Naive thymus-derived CD8-positive, alpha-beta T cell (primary cell): Measurements from ENCODE around the gene ATP2A1. TPM values are rescaled to one million over a fixed set of nuclear protein-coding genes. Genes with fewer than 3 reads are reported as not detected.

ENCODE experiments used
- ATAC-seq, 2 donors: fragments of 150-1000 bp; cut with Tn5 transposase in 1 of 2; sonication (Bioruptor Pico), chemical (Tn5 transposase) in 1 of 2; 1 replicate in 1 of 2; 2 replicates in 1 of 2; pipeline ENCODE4 v1.10.0; 2021; ENCODE audit warnings: mild to moderate bottlenecking in 2 of 2, moderate library complexity in 2 of 2
- POLR2A ChIA-PET: fragments of 350-600 bp; sonication (Branson Sonifier 250); formaldehyde crosslinking; loops from one replicate; lab custom pipeline; 2021; ENCODE audit warnings: antibody characterized with exemption; lab: Charles Lee
- DNase-seq, 10 donors: peaks; one replicate each; pipeline versions ENCODE4 v3.0.0 to v3.0.0-alpha.2; 2020 to 2022
- H3K27ac Mint-ChIP-seq, 10 donors: one replicate each; pipeline ENCODE4 v1.8.0; 2020 to 2022; ENCODE audit warnings: mild to moderate bottlenecking in 10 of 10, mixed read lengths in 10 of 10, moderate library complexity in 4 of 10, inconsistent platforms in 1 of 10
- H3K27me3 Mint-ChIP-seq, 5 donors: one replicate each; pipeline ENCODE4 v1.8.0; 2021 to 2022; ENCODE audit warnings: mixed read lengths in 5 of 5
- H3K36me3 Mint-ChIP-seq, 3 donors: one replicate each; pipeline ENCODE4 v1.8.0; 2020 to 2022; ENCODE audit warnings: mixed read lengths in 3 of 3, mild to moderate bottlenecking in 2 of 3, inconsistent platforms in 1 of 3
- H3K4me1 Mint-ChIP-seq, 4 donors: one replicate each; pipeline ENCODE4 v1.8.0; 2021 to 2022; ENCODE audit warnings: mixed read lengths in 4 of 4
- H3K4me3 Mint-ChIP-seq, 10 donors: one replicate each; pipeline ENCODE4 v1.8.0; 2020 to 2022; ENCODE audit warnings: mild to moderate bottlenecking in 10 of 10, mixed read lengths in 10 of 10, moderate library complexity in 6 of 10, inconsistent platforms in 1 of 10
- H3K9me3 Mint-ChIP-seq, 9 donors: one replicate each; pipeline ENCODE4 v1.8.0; 2020 to 2022; ENCODE audit warnings: mixed read lengths in 9 of 9, mild to moderate bottlenecking in 3 of 9, inconsistent platforms in 1 of 9, moderate library complexity in 1 of 9
- polyA plus RNA-seq, 3 donors: library from polyadenylated mRNA; unstranded; fragments of 300-500 nt; fragmentation: Illumina TruSeq; gene quantifications; one replicate each; pipeline ENCODE4 v1.2.3, GENCODE V29; 2021
- total RNA-seq, 8 experiments: library from RNA in 2 of 8; stranded (reverse) in 2 of 8; gene quantifications; one replicate each; pipeline ENCODE4 v1.2.3 and lab custom pipeline; 2021 to 2026

The ATP2A1 gene
- total RNA-seq (1 to 10 TPM in 1 of 2 experiments, under 1 TPM in 1; 0.58 to 1.2 TPM), polyA plus RNA-seq (not detected), total RNA-seq (lab: John Stamatoyannopoulos, UW) (0 to 0.84 (median 0.40) reads per million in 6 experiments)

- no peak for DNase-seq
- Mint-ChIP-seq H3K4me1 (peaks cover 7 to 18% (median 15%) of the 10 kb centered on the region in 4 donors), H3K27ac (peak within 1 kb of the TSS in 7 of 10 donors; percentile 34 to 86 (median 53)), H3K9me3 (no peaks in the 10 kb centered on the region), H3K4me3 (peak within 1 kb of the TSS; percentile 67 to 92 (median 87)), H3K36me3 (peaks cover 0 to 6% (median 0%) of the 10 kb centered on the region in 3 donors), H3K27me3 (peaks cover 4 to 11% (median 9%) of the 10 kb centered on the region in 5 donors)
- POLR2A ChIA-PET = interaction anchor here (0.5 to 2.5 kb wide), 7 partner anchors 13 to 255 kb away, joined by 3 to 22 read pairs (median 3); partner anchors contain the start of genes ATXN2L, SH2B1 and TUFM
- ATAC-seq = no peak
Measured at GRCh38 chr16:28878083-28878926, at the start of gene ATP2A1. ATP2A1 (plus strand) TSS chr16:28878488; CDS start chr16:28878672, 184 bp downstream.

GRCh38 chr16:28829747-28830146 is 48.5 kb upstream of the ATP2A1 start:
- Mint-ChIP-seq H3K4me1 (peaks cover 16 to 46% (median 33%) of the 10 kb centered on the region in 4 donors), H3K9me3 (no peaks in the 10 kb centered on the region), H3K36me3 (peaks cover 0 to 94% (median 38%) of the 10 kb centered on the region in 3 donors), H3K4me3 (no peak overlapping the region), H3K27me3 (no peaks in the 10 kb centered on the region), H3K27ac (peak overlapping the region in 1 of 10 donors; percentile 73)
- no peak for DNase-seq
- POLR2A ChIA-PET = no interaction called here
- no peak for ATAC-seq

DNA sequence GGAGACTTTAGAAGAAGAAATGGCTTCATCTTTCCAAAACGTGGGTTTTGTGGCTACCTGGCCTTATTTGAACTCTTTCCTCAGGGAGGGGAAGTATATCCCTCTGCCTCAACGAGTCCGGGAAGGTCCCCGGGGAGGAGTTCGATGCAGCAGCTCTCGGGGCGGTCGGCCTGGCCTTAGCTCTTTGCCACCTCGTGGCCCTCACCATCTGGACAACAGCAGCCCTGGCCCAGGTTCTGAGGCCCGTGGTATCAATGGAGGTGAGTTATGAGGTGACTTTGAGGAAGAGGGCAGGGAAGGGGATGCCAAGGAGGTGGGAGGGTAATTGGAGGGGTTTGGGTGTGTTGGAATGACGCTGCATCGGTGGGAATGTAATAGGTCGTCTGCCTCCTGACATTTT is 47.8 kb upstream of the ATP2A1 start:
- no peak for ATAC-seq
- Mint-ChIP-seq H3K27me3 (no peaks in the 10 kb centered on the region), H3K4me1 (peaks cover 12 to 39% (median 25%) of the 10 kb centered on the region in 4 donors), H3K27ac (peak overlapping the region in 4 of 10 donors; percentile 44 to 85 (median 63)), H3K9me3 (no peaks in the 10 kb centered on the region), H3K4me3 (no peak overlapping the region), H3K36me3 (peaks cover 0 to 96% (median 40%) of the 10 kb centered on the region in 3 donors)
- no peak for DNase-seq
- POLR2A ChIA-PET = interaction anchor here (0.7 kb wide), 1 partner anchor 341 kb away, joined by 4 read pairs; no protein-coding TSS in a partner anchor

GRCh38 chr16:28834349-28834748 is 43.9 kb upstream of the ATP2A1 start:
- DNase-seq = no peak
- Mint-ChIP-seq H3K27me3 (no peaks in the 10 kb centered on the region), H3K9me3 (no peaks in the 10 kb centered on the region), H3K4me1 (peaks cover 0 to 13% (median 8%) of the 10 kb centered on the region in 4 donors), H3K4me3 (no peak overlapping the region), H3K36me3 (peaks cover 0 to 88% (median 31%) of the 10 kb centered on the region in 3 donors), H3K27ac (peak overlapping the region in 1 of 10 donors; percentile 57)
- no peak for ATAC-seq
- POLR2A ChIA-PET = interaction anchor here (0.6 to 1.8 kb wide), 3 partner anchors 12 to 216 kb away, joined by 3 to 4 read pairs (median 4); partner anchors contain the start of gene TUFM

- DNase-seq (no peak), ATAC-seq (no peak)
- peak overlapping the region in 2 of 10 donors; percentile 52 to 77 for H3K27ac Mint-ChIP-seq
- POLR2A ChIA-PET = interaction anchor here (0.6 to 2.2 kb wide), 4 partner anchors 8 to 14 kb away, joined by 3 to 6 read pairs (median 4); partner anchors contain the start of gene TUFM
- peaks cover 0 to 9% (median 8%) of the 10 kb centered on the region in 4 donors for H3K4me1 Mint-ChIP-seq
- no peak overlapping the region for H3K4me3 Mint-ChIP-seq
- H3K36me3 Mint-ChIP-seq = peaks cover 0 to 80% (median 31%) of the 10 kb centered on the region in 3 donors
- H3K9me3 Mint-ChIP-seq = no peaks in the 10 kb centered on the region
- no peaks in the 10 kb centered on the region for H3K27me3 Mint-ChIP-seq
Measured at GRCh38 chr16:28834873-28835863, 43.1 kb upstream of the ATP2A1 start.

GRCh38 chr16:28835864-28836760 is 42.2 kb upstream of the ATP2A1 start:
- H3K9me3 Mint-ChIP-seq = no peaks in the 10 kb centered on the region
- H3K4me3 Mint-ChIP-seq = no peak overlapping the region
- POLR2A ChIA-PET = interaction anchor here (0.7 to 2.2 kb wide), 4 partner anchors 8 to 10 kb away, joined by 3 to 6 read pairs (median 4); partner anchors contain the start of gene TUFM
- H3K4me1 Mint-ChIP-seq = peaks cover 0 to 9% (median 6%) of the 10 kb centered on the region in 4 donors
- DNase-seq (no peak), ATAC-seq (no peak)
- peak overlapping the region in 1 of 10 donors; percentile 16 for H3K27ac Mint-ChIP-seq
- H3K36me3 Mint-ChIP-seq = peaks cover 0 to 73% (median 25%) of the 10 kb centered on the region in 3 donors
- H3K27me3 Mint-ChIP-seq = no peaks in the 10 kb centered on the region

- DNase-seq (no peak), ATAC-seq (no peak)
- H3K4me3 Mint-ChIP-seq = no peak overlapping the region
- peaks cover 0 to 9% (median 6%) of the 10 kb centered on the region in 4 donors for H3K4me1 Mint-ChIP-seq
- H3K9me3 Mint-ChIP-seq = no peaks in the 10 kb centered on the region
- peaks cover 0 to 75% (median 23%) of the 10 kb centered on the region in 3 donors for H3K36me3 Mint-ChIP-seq
- POLR2A ChIA-PET = interaction anchor here (1.5 to 2.2 kb wide), 2 partner anchors 9 to 10 kb away, joined by 5 to 6 read pairs; partner anchors contain the start of gene TUFM
- H3K27me3 Mint-ChIP-seq = no peaks in the 10 kb centered on the region
- peak overlapping the region in 1 of 10 donors; percentile 9 for H3K27ac Mint-ChIP-seq
Measured at GRCh38 chr16:28836761-28837064, 41.6 kb upstream of the ATP2A1 start.

DNA sequence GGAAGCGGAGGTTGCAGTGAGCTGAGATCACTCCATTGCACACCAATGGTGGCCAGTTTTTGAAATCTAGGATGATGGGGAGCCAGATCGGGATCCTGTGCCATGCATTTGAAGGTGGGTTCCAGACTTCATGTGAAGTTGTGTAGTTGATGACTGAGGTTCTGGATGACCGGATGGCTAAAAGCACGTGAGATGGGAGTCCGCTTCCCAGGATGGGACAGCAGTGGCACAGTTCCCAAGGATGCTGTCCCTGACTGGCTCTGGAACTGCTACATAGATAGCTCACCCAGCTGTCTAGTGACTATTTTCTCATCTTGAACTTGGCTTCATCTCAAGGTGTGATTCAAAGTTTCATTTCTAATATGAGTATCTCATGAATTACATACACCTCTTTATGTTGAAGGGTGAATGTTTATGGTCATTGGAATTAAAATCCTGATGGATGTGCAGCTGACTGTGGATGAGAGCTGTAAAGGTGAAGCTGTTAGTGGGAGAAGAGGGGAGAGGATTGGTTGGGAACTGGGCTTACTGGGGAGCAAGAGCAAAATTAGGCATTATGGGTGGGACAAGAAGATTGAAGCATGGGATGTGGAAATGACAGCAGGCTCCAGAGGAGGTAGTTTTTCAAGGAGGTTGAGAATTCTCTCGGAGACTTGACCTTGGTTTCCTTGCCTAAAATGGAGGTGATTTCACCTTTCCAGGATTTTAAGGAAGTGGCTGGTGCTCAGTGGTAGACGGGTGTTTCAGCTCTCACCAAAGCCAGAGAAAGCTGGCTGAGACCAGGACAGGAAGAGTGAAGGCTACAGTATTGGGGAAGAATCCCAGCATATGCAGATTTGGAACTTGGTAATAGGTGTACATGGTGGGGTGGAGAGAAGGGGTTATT is 40.4 kb upstream of the ATP2A1 start:
- ATAC-seq (no peak), DNase-seq (no peak)
- peak overlapping the region in 1 of 10 donors; percentile 52 for H3K4me3 Mint-ChIP-seq
- peaks cover 0 to 7% (median 2%) of the 10 kb centered on the region in 4 donors for H3K4me1 Mint-ChIP-seq
- H3K9me3 Mint-ChIP-seq = no peaks in the 10 kb centered on the region
- POLR2A ChIA-PET = interaction anchor here (0.5 to 2.2 kb wide), 6 partner anchors 9 to 1217 kb away, joined by 3 to 7 read pairs (median 5); partner anchors contain the start of genes ATXN2L and TUFM
- H3K36me3 Mint-ChIP-seq = peaks cover 0 to 73% (median 15%) of the 10 kb centered on the region in 3 donors
- H3K27me3 Mint-ChIP-seq = no peaks in the 10 kb centered on the region
- peak overlapping the region in 8 of 10 donors; percentile 37 to 80 (median 68) for H3K27ac Mint-ChIP-seq

DNA sequence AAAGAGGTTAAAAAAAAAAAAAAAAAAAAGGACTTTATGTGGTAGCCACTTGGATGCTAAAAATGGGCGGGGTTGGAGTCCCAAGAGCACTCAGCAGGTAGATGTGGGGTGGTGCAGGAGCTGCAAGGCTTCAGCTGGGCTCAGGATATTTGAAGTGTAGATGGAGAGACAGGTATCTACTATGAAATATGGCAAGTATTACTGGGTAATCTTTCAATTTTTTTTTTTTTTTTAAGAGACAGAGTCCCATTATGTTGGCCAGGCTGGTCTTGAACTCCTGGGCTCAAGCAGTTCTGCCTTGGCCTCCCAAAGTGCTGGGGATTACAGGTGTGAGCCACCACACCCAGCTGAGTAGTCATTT is 39.8 kb upstream of the ATP2A1 start:
- Mint-ChIP-seq H3K36me3 (peaks cover 0 to 73% (median 8%) of the 10 kb centered on the region in 3 donors), H3K4me1 (peaks cover 0 to 8% (median 3%) of the 10 kb centered on the region in 4 donors), H3K27me3 (no peaks in the 10 kb centered on the region), H3K4me3 (no peak overlapping the region), H3K27ac (peak overlapping the region in 5 of 10 donors; percentile 22 to 80 (median 65)), H3K9me3 (no peaks in the 10 kb centered on the region)
- POLR2A ChIA-PET = interaction anchor here (0.7 to 1.9 kb wide), 3 partner anchors 16 to 124 kb away, joined by 3 to 7 read pairs (median 5); partner anchors contain the start of gene ATXN2L
- ATAC-seq = peak in 1 of 2 donors; percentile 14
- DNase-seq = no peak

- H3K27ac Mint-ChIP-seq = peak overlapping the region in 1 of 10 donors; percentile 44
- H3K36me3 Mint-ChIP-seq = peaks cover 0 to 73% (median 5%) of the 10 kb centered on the region in 3 donors
- H3K4me3 Mint-ChIP-seq = no peak overlapping the region
- H3K9me3 Mint-ChIP-seq = no peaks in the 10 kb centered on the region
- H3K4me1 Mint-ChIP-seq = peaks cover 0 to 6% (median 3%) of the 10 kb centered on the region in 4 donors
- H3K27me3 Mint-ChIP-seq = no peaks in the 10 kb centered on the region
- no peak for ATAC-seq
- DNase-seq = no peak
- POLR2A ChIA-PET = interaction anchor here (0.7 to 1.9 kb wide), 3 partner anchors 16 to 124 kb away, joined by 3 to 7 read pairs (median 5); partner anchors contain the start of gene ATXN2L
Measured at GRCh38 chr16:28839004-28839639, 39.2 kb upstream of the ATP2A1 start.
